Endothelial cell of umbilical vein (primary cell): Measurements from ENCODE around the gene PACSIN2. TPM values are rescaled to one million over a fixed set of nuclear protein-coding genes. Genes with fewer than 3 reads are reported as not detected.

Experiments
- BruUV-seq: library from RNA; stranded (reverse); fragments of 400-500 nt; replicated peaks from 2 replicates; lab custom pipeline; 2021; lab: Mats Ljungman, UMichigan
- CTCF ChIA-PET: fragments of 300-600, 350-600 bp; sonication (Branson Sonifier 250); formaldehyde crosslinking; loops from one replicate; lab custom pipeline; 2021; ENCODE audit warnings: antibody characterized with exemption, inconsistent platforms; lab: Charles Lee
- POLR2A ChIA-PET: fragments of 300-600, 350-600 bp; sonication (Branson Sonifier 250); formaldehyde crosslinking; loops from one replicate; lab custom pipeline; 2021; ENCODE audit warnings: antibody characterized with exemption, inconsistent platforms; lab: Charles Lee
- DNase-seq: peaks from one replicate; pipeline ENCODE4 v3.0.0-alpha.2; 2011; ENCODE audit warnings: low read depth, low spot score
- FAIRE-seq: peaks from 2 replicates; lab custom pipeline; 2011; peaks lifted over from hg19 to GRCh38; lab: Jason Lieb, UNC
- H2AFZ ChIP-seq: 2 replicates; pipeline ENCODE4 v1.6.0; 2012; ENCODE audit warnings: low read depth, low read length, control low read depth, inconsistent platforms
- H3K27ac ChIP-seq: 2 replicates; pipeline ENCODE4 v1.5.1; 2011; ENCODE audit warnings: low read depth, mild to moderate bottlenecking, control low read depth, low read length, moderate library complexity; ENCODE audit not compliant: insufficient read depth
- H3K27me3 ChIP-seq, 2 experiments: 2 replicates each; pipeline versions ENCODE4 v1.6.0 to v1.6.1; 2011; ENCODE audit warnings: low read length in 2 of 2, mixed read lengths in 1 of 2; ENCODE audit not compliant: control insufficient read depth in 2 of 2, insufficient read depth in 2 of 2
- H3K36me3 ChIP-seq, 2 experiments: 2 replicates in 1 of 2; 3 replicates in 1 of 2; pipeline ENCODE4 v1.5.1; 2011; ENCODE audit warnings: low read length in 2 of 2, mild to moderate bottlenecking in 1 of 2, moderate library complexity in 1 of 2; ENCODE audit not compliant: control insufficient read depth in 2 of 2, insufficient read depth in 2 of 2; ENCODE audit errors: extremely low read depth in 1 of 2
- H3K4me1 ChIP-seq: 3 replicates; pipeline ENCODE4 v1.5.1; 2011; ENCODE audit warnings: mild to moderate bottlenecking, low read length; ENCODE audit not compliant: control insufficient read depth, insufficient read depth; ENCODE audit errors: extremely low read depth
- H3K4me2 ChIP-seq: 2 replicates; pipeline ENCODE4 v1.6.1; 2011; ENCODE audit warnings: low read length, control low read depth, mixed read lengths; ENCODE audit not compliant: insufficient read depth
- H3K4me3 ChIP-seq, 3 experiments: fragments of 200-600 bp in 1 of 3; sonication (generic), shearing (Covaris generic) in 1 of 3; replicated peaks in 1 of 3; 2 replicates each; pipeline ENCODE4 v1.5.1; 2011 to 2016; ENCODE audit warnings: control low read depth in 3 of 3, low read length in 3 of 3, mild to moderate bottlenecking in 2 of 3, inconsistent platforms in 1 of 3, low read depth in 1 of 3, moderate library complexity in 1 of 3; ENCODE audit not compliant: insufficient read depth in 1 of 3
- H3K79me2 ChIP-seq: 2 replicates; pipeline ENCODE4 v1.6.0; 2012; ENCODE audit warnings: low read length, inconsistent platforms; ENCODE audit not compliant: control insufficient read depth, insufficient read depth
- H3K9ac ChIP-seq: replicated peaks from 2 replicates; pipeline ENCODE3; 2011; ENCODE audit warnings: low read length, control low read depth; ENCODE audit not compliant: insufficient read depth; ENCODE audit errors: extremely low read depth
- H3K9me1 ChIP-seq: replicated peaks from 3 replicates; pipeline ENCODE4 v1.6.0; 2011; ENCODE audit warnings: mild to moderate bottlenecking, low read length; ENCODE audit not compliant: control insufficient read depth, insufficient read depth; ENCODE audit errors: extremely low read depth
- H3K9me3 ChIP-seq: replicated peaks from 2 replicates; pipeline ENCODE4 v1.5.1; 2012; ENCODE audit warnings: low read length, inconsistent platforms; ENCODE audit not compliant: control insufficient read depth, insufficient read depth
- H4K20me1 ChIP-seq: replicated peaks from 2 replicates; pipeline ENCODE3; 2011; ENCODE audit warnings: mild to moderate bottlenecking, low read length; ENCODE audit not compliant: control insufficient read depth, insufficient read depth; ENCODE audit errors: extremely low read depth
- EZH2 ChIP-seq: IDR thresholded peaks from 2 replicates; pipeline ENCODE4 v1.6.1; 2012; ENCODE audit warnings: borderline replicate concordance, low read depth, mild to moderate bottlenecking, moderate library complexity, low read length, inconsistent platforms; ENCODE audit not compliant: severe bottlenecking
- JUN ChIP-seq: IDR thresholded peaks from 2 replicates; pipeline ENCODE4 v1.6.1; 2011; ENCODE audit warnings: borderline replicate concordance, low read depth; ENCODE audit not compliant: insufficient read length, insufficient read depth
- MYC ChIP-seq: IDR thresholded peaks from one replicate; pipeline ENCODE4 v1.6.1; 2011; ENCODE audit warnings: mild to moderate bottlenecking, low read depth, low read length
- dilution Hi-C: fragments of 300-500 bp; cut with MboI; formaldehyde crosslinking; loops from one replicate; pipeline ENCODE4 v1.15.0; 2019; ENCODE audit warnings: low sequenced_read_pairs; ENCODE audit not compliant: extremely low pct_ligation_motif_present
- intact Hi-C: fragments of 100-400 bp; cut with micrococcal nuclease; formaldehyde crosslinking; loops from one replicate; pipeline ENCODE4 v1.10.0; 2022
- polyA plus RNA-seq, 4 experiments: library from polyadenylated mRNA; depleted of rRNA in 3 of 4; stranded (reverse) in 3 of 4; unstranded in 1 of 4; fragments of >200 nt; gene quantifications; 2 replicates each; pipeline versions ENCODE4 v1.2.1 to v1.2.3, GENCODE V29; 2011 to 2012; ENCODE audit warnings: missing spikeins in 1 of 4
- total RNA-seq: library from RNA; stranded (reverse); gene quantifications from 2 replicates; pipeline ENCODE4 v1.2.3, GENCODE V29; 2021
- TF ChIP-seq, protein P1 (sequence below): IDR thresholded peaks from 2 replicates; pipeline ENCODE4 v1.6.1; 2011; ENCODE audit not compliant: insufficient read depth, insufficient read length
- TF ChIP-seq, protein P2 (sequence below), 2 donors: IDR thresholded peaks; 1 replicate in 1 of 2; 2 replicates in 1 of 2; pipeline ENCODE4 v1.5.1; 2011; ENCODE audit warnings: low read length in 2 of 2, mild to moderate bottlenecking in 2 of 2, moderate library complexity in 2 of 2, control low read depth in 1 of 2, inconsistent platforms in 1 of 2, low read depth in 1 of 2; ENCODE audit not compliant: insufficient read depth in 1 of 2; ENCODE audit errors: extremely low read depth in 1 of 2

The PACSIN2 gene
- total and polyA plus RNA-seq, 2 donors (not counting 3 experiments of a cell fraction or from before 2014, with no cell fraction given), result 46.2 to 64.5 TPM

DNA sequence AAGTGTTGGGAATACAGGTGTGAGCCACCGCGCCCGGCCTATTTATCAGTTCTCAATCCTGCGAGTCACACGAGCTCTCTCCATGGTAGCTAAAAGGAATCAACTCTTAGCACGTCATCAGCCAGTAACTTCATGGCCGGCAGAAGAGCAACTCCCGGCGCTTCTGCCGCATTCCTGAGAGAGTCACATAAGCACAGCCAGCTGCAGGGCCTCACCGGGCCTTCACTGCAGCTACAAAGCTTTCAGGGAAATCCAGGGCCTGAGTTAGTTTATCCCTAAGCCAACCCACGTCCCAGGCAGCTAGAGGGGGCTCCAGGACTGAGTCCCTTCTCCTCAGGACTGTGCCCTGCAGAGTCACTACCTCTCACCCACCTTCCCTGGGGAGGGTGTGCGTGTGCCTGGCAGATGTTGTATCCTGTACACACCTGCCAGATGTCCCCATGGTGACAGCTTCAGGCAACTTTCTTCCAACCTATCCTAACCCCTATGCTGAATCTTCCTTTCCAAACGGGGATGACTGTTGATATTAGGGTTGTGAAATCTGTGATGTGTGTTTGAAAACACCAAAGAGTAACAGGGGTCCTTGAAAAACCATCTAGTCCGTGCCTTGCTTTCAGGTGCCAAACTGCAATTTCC, 112.0 kb downstream of the PACSIN2 start:
- no peak overlapping the region for H3K4me2 ChIP-seq
- POLR2A ChIA-PET, result no interaction called here
- no peaks in the 10 kb centered on the region for H3K9me3 ChIP-seq
- DNase-seq (no peak), FAIRE-seq (no peak)
- H3K4me3 ChIP-seq, result no peak overlapping the region
- H3K36me3 ChIP-seq, result no peaks in the 10 kb centered on the region
- no peaks in the 10 kb centered on the region for H4K20me1 ChIP-seq
- dilution Hi-C loops (no loop called here), intact Hi-C loops (no loop called here)
- H2AFZ ChIP-seq, result no peak overlapping the region
- CTCF ChIA-PET, result interaction anchor here (0.6 to 1.2 kb wide), 2 partner anchors 24 to 131 kb away, joined by 3 read pairs; no protein-coding TSS in a partner anchor
- H3K27me3 ChIP-seq, result no peaks in the 10 kb centered on the region
- TF ChIP-seq, protein P1, sequence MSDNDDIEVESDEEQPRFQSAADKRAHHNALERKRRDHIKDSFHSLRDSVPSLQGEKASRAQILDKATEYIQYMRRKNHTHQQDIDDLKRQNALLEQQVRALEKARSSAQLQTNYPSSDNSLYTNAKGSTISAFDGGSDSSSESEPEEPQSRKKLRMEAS, result no peak
- TF ChIP-seq, protein P2, sequence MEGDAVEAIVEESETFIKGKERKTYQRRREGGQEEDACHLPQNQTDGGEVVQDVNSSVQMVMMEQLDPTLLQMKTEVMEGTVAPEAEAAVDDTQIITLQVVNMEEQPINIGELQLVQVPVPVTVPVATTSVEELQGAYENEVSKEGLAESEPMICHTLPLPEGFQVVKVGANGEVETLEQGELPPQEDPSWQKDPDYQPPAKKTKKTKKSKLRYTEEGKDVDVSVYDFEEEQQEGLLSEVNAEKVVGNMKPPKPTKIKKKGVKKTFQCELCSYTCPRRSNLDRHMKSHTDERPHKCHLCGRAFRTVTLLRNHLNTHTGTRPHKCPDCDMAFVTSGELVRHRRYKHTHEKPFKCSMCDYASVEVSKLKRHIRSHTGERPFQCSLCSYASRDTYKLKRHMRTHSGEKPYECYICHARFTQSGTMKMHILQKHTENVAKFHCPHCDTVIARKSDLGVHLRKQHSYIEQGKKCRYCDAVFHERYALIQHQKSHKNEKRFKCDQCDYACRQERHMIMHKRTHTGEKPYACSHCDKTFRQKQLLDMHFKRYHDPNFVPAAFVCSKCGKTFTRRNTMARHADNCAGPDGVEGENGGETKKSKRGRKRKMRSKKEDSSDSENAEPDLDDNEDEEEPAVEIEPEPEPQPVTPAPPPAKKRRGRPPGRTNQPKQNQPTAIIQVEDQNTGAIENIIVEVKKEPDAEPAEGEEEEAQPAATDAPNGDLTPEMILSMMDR (IDR thresholded peaks at IDR 0.05; ENCODE audit: extremely low read depth in 1 of 2, insufficient read depth in 1 of 2, low read depth in 1 of 2, low read length in 2 of 2), result no peak
- TF ChIP-seq MYC (no peak), EZH2 (no peak), JUN (no peak)
- peaks cover 7% of the 10 kb centered on the region for H3K79me2 ChIP-seq
- H3K4me1 ChIP-seq, result peaks cover 25% of the 10 kb centered on the region
- no peak overlapping the region for H3K9ac ChIP-seq
- no peak overlapping the region for H3K27ac ChIP-seq
- no peaks in the 10 kb centered on the region for H3K9me1 ChIP-seq
- no TSS peak for BruUV-seq
